ENCODE data around the gene KRTAP1-1.

GRCh38 chr17:41060052-41060604 is 18.9 kb upstream of the KRTAP1-1 start, which contains the start of gene KRTAP2-3:
- no peak for TF ChIP-seq CTCF (conservative IDR thresholded peaks at IDR 0.05; ENCODE audit: low read depth in 2 of 2)
- TF ChIP-seq EZH2 (IDR thresholded peaks at IDR 0.05; ENCODE audit: low read depth, unreplicated experiment), result no peak
- TF ChIP-seq, protein P1, sequence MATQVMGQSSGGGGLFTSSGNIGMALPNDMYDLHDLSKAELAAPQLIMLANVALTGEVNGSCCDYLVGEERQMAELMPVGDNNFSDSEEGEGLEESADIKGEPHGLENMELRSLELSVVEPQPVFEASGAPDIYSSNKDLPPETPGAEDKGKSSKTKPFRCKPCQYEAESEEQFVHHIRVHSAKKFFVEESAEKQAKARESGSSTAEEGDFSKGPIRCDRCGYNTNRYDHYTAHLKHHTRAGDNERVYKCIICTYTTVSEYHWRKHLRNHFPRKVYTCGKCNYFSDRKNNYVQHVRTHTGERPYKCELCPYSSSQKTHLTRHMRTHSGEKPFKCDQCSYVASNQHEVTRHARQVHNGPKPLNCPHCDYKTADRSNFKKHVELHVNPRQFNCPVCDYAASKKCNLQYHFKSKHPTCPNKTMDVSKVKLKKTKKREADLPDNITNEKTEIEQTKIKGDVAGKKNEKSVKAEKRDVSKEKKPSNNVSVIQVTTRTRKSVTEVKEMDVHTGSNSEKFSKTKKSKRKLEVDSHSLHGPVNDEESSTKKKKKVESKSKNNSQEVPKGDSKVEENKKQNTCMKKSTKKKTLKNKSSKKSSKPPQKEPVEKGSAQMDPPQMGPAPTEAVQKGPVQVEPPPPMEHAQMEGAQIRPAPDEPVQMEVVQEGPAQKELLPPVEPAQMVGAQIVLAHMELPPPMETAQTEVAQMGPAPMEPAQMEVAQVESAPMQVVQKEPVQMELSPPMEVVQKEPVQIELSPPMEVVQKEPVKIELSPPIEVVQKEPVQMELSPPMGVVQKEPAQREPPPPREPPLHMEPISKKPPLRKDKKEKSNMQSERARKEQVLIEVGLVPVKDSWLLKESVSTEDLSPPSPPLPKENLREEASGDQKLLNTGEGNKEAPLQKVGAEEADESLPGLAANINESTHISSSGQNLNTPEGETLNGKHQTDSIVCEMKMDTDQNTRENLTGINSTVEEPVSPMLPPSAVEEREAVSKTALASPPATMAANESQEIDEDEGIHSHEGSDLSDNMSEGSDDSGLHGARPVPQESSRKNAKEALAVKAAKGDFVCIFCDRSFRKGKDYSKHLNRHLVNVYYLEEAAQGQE (IDR thresholded peaks at IDR 0.05; ENCODE audit: unreplicated experiment), result no peak
- no peak for TF ChIP-seq EZH2phosphoT487 (IDR thresholded peaks at IDR 0.05; ENCODE audit: unreplicated experiment)
- no peak for TF ChIP-seq CREB1 (CRISPR knock-in tag; IDR thresholded peaks at IDR 0.05; ENCODE audit: low read depth)
- TF ChIP-seq, protein P2, sequence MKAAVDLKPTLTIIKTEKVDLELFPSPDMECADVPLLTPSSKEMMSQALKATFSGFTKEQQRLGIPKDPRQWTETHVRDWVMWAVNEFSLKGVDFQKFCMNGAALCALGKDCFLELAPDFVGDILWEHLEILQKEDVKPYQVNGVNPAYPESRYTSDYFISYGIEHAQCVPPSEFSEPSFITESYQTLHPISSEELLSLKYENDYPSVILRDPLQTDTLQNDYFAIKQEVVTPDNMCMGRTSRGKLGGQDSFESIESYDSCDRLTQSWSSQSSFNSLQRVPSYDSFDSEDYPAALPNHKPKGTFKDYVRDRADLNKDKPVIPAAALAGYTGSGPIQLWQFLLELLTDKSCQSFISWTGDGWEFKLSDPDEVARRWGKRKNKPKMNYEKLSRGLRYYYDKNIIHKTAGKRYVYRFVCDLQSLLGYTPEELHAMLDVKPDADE (IDR thresholded peaks at IDR 0.05), result no peak

Data from GM23338 (cell line).